HUES64 (cell line): ENCODE data around the gene ULK4.
"Not testable (repeated sequence)": the region's sequence is repeated elsewhere in the genome, so short reads cannot be mapped to it uniquely, and the experiment has no call there.

ENCODE experiments used
- H3K27ac ChIP-seq: 2 replicates; pipeline ENCODE4 v1.7.0; 2013; ENCODE audit warnings: low read depth, low read length, inconsistent platforms
- H3K27me3 ChIP-seq: 2 replicates; pipeline ENCODE4 v1.6.1; 2013; ENCODE audit warnings: mild to moderate bottlenecking, low read length; ENCODE audit not compliant: insufficient read depth
- H3K36me3 ChIP-seq: 2 replicates; pipeline ENCODE4 v1.6.1; 2013; ENCODE audit warnings: mild to moderate bottlenecking, low read length; ENCODE audit not compliant: insufficient read depth
- H3K4me1 ChIP-seq: 2 replicates; pipeline ENCODE4 v1.6.1; 2013; ENCODE audit warnings: mild to moderate bottlenecking, low read length, moderate library complexity; ENCODE audit not compliant: insufficient read depth
- H3K4me3 ChIP-seq: 2 replicates; pipeline ENCODE4 v1.5.1; 2013; ENCODE audit warnings: mild to moderate bottlenecking, low read length, moderate library complexity
- H3K9ac ChIP-seq: 2 replicates; pipeline ENCODE4 v1.6.1; 2013; ENCODE audit warnings: mild to moderate bottlenecking, low read depth, low read length
- H3K9me3 ChIP-seq: 2 replicates; pipeline ENCODE4 v1.6.1; 2013; ENCODE audit warnings: low read depth, low read length; ENCODE audit not compliant: insufficient read depth
- WGBS: fragments of 150-250, 120-280 bp; methylation state at CpG from one replicate; pipeline ENCODE4 v1.1.7; 2013; ENCODE audit warnings: missing lambda C conversion rate; 5-methylcytosine and 5-hydroxymethylcytosine counted together

Gene ULK4

GRCh38 chr3:41684797-41685735 lies 276.8 kb downstream of the ULK4 start:
- no peak overlapping the region for H3K27ac ChIP-seq
- WGBS, result 97% methylated on average over 4 of the region's 4 CpGs
- H3K9ac ChIP-seq, result no peak overlapping the region
- no peaks in the 10 kb centered on the region for H3K36me3 ChIP-seq
- H3K4me3 ChIP-seq, result no peak overlapping the region
- H3K9me3 ChIP-seq, result no peaks in the 10 kb centered on the region
- no peaks in the 10 kb centered on the region for H3K27me3 ChIP-seq
- peaks cover 10% of the 10 kb centered on the region for H3K4me1 ChIP-seq

GRCh38 chr3:41683666-41684350 lies 278.1 kb downstream of the ULK4 start:
- Histone ChIP-seq H3K27ac (no peak overlapping the region), H3K27me3 (no peaks in the 10 kb centered on the region), H3K9ac (no peak overlapping the region), H3K4me3 (no peak overlapping the region), H3K4me1 (peaks cover 10% of the 10 kb centered on the region), H3K9me3 (no peaks in the 10 kb centered on the region), H3K36me3 (no peaks in the 10 kb centered on the region)
- WGBS, result 95% methylated on average over 10 of the region's 10 CpGs

- WGBS, result 95% methylated on average over 6 of the region's 6 CpGs
- Histone ChIP-seq H3K9ac (no peak overlapping the region), H3K4me1 (peaks cover 10% of the 10 kb centered on the region), H3K9me3 (no peaks in the 10 kb centered on the region), H3K36me3 (no peaks in the 10 kb centered on the region), H3K27me3 (no peaks in the 10 kb centered on the region), H3K4me3 (no peak overlapping the region), H3K27ac (no peak overlapping the region)
Observed at GRCh38 chr3:41682996-41683395, 278.9 kb downstream of the ULK4 start.

GRCh38 chr3:41682382-41682781 lies 279.5 kb downstream of the ULK4 start:
- no peaks in the 10 kb centered on the region for H3K36me3 ChIP-seq
- no peaks in the 10 kb centered on the region for H3K27me3 ChIP-seq
- no peak overlapping the region for H3K4me3 ChIP-seq
- WGBS, result 100% methylated on average over 3 of the region's 3 CpGs
- H3K4me1 ChIP-seq, result peaks cover 10% of the 10 kb centered on the region
- H3K9ac ChIP-seq, result no peak overlapping the region
- H3K27ac ChIP-seq, result no peak overlapping the region
- no peaks in the 10 kb centered on the region for H3K9me3 ChIP-seq

GRCh38 chr3:41681479-41681878 lies 280.4 kb downstream of the ULK4 start:
- Histone ChIP-seq H3K27ac (peak overlapping the region; percentile 60), H3K4me1 (peaks cover 10% of the 10 kb centered on the region), H3K4me3 (no peak overlapping the region), H3K36me3 (no peaks in the 10 kb centered on the region), H3K27me3 (no peaks in the 10 kb centered on the region), H3K9ac (no peak overlapping the region), H3K9me3 (no peaks in the 10 kb centered on the region)
- 60% methylated on average over 3 of the region's 3 CpGs for WGBS

- peaks cover 10% of the 10 kb centered on the region for H3K4me1 ChIP-seq
- H3K9ac ChIP-seq, result no peak overlapping the region
- H3K4me3 ChIP-seq, result no peak overlapping the region
- no peaks in the 10 kb centered on the region for H3K36me3 ChIP-seq
- H3K27ac ChIP-seq, result no peak overlapping the region
- 100% methylated on average over 1 of the region's 1 CpG for WGBS
- no peaks in the 10 kb centered on the region for H3K9me3 ChIP-seq
- no peaks in the 10 kb centered on the region for H3K27me3 ChIP-seq
Observed at GRCh38 chr3:41679374-41679773, 282.5 kb downstream of the ULK4 start.

GRCh38 chr3:41675102-41675501 lies 286.8 kb downstream of the ULK4 start:
- not testable (repeated sequence) for H3K27ac ChIP-seq, H3K4me3 ChIP-seq, H3K4me1 ChIP-seq, H3K36me3 ChIP-seq, H3K27me3 ChIP-seq, H3K9me3 ChIP-seq, H3K9ac ChIP-seq
- WGBS, result 94% methylated on average over 7 of the region's 7 CpGs

GRCh38 chr3:41674449-41674848 lies 287.5 kb downstream of the ULK4 start:
- no peaks in the 10 kb centered on the region for H3K9me3 ChIP-seq
- H3K36me3 ChIP-seq, result no peaks in the 10 kb centered on the region
- H3K27me3 ChIP-seq, result no peaks in the 10 kb centered on the region
- H3K4me1 ChIP-seq, result no peaks in the 10 kb centered on the region
- H3K4me3 ChIP-seq, result no peak overlapping the region
- no peak overlapping the region for H3K27ac ChIP-seq
- H3K9ac ChIP-seq, result no peak overlapping the region
- WGBS, result 94% methylated on average over 4 of the region's 4 CpGs

- H3K27me3 ChIP-seq, result no peaks in the 10 kb centered on the region
- no peak overlapping the region for H3K4me3 ChIP-seq
- no peaks in the 10 kb centered on the region for H3K4me1 ChIP-seq
- no peak overlapping the region for H3K27ac ChIP-seq
- WGBS, result 95% methylated on average over 2 of the region's 2 CpGs
- no peaks in the 10 kb centered on the region for H3K9me3 ChIP-seq
- no peaks in the 10 kb centered on the region for H3K36me3 ChIP-seq
- no peak overlapping the region for H3K9ac ChIP-seq
Observed at GRCh38 chr3:41673650-41674049, 288.3 kb downstream of the ULK4 start.

GRCh38 chr3:41668379-41668778 lies 293.5 kb downstream of the ULK4 start:
- no peak overlapping the region for H3K27ac ChIP-seq
- H3K9me3 ChIP-seq, result peaks cover 15% of the 10 kb centered on the region

GRCh38 chr3:41662288-41662687 lies 299.6 kb downstream of the ULK4 start:
- H3K9me3 ChIP-seq, result peaks cover 15% of the 10 kb centered on the region
- no peaks in the 10 kb centered on the region for H3K27me3 ChIP-seq
- H3K36me3 ChIP-seq, result peaks cover 9% of the 10 kb centered on the region
- no peak overlapping the region for H3K4me3 ChIP-seq
- H3K4me1 ChIP-seq, result no peaks in the 10 kb centered on the region
- H3K9ac ChIP-seq, result no peak overlapping the region
- WGBS, result 95% methylated on average over 4 of the region's 4 CpGs
- no peak overlapping the region for H3K27ac ChIP-seq

More at GRCh38 chr3:41668379-41668778, 293.5 kb downstream of the ULK4 start:
- H3K36me3 ChIP-seq, result peaks cover 9% of the 10 kb centered on the region
- no peaks in the 10 kb centered on the region for H3K4me1 ChIP-seq
- H3K9ac ChIP-seq, result no peak overlapping the region
- no peak overlapping the region for H3K4me3 ChIP-seq
- H3K27me3 ChIP-seq, result no peaks in the 10 kb centered on the region
